GM19025 (cell line): ENCODE data around the gene SLC35E2B.
"Not testable (repeated sequence)": the region's sequence is repeated elsewhere in the genome, so short reads cannot be mapped to it uniquely, and the experiment has no call there.

Experiments used
- ATAC-seq: cut with Tn5 transposase; IDR thresholded peaks from one replicate; pipeline ENCODE4 v1.9.1; 2021; ENCODE audit warnings: mild to moderate bottlenecking, low read depth, moderate library complexity; ENCODE audit not compliant: unreplicated experiment

Gene SLC35E2B

GRCh38 chr1:1647567-1648241 is 44.9 kb downstream of the SLC35E2B start:
- not testable (repeated sequence) for ATAC-seq

- not testable (repeated sequence) for ATAC-seq
Observed at GRCh38 chr1:1646326-1646725, 46.3 kb downstream of the SLC35E2B start.

GRCh38 chr1:1640711-1641461 is 51.7 kb downstream of the SLC35E2B start:
- not testable (repeated sequence) for ATAC-seq

- not testable (repeated sequence) for ATAC-seq
Observed at GRCh38 chr1:1640081-1640480, 52.5 kb downstream of the SLC35E2B start.

- not testable (repeated sequence) for ATAC-seq
Observed at GRCh38 chr1:1639368-1639767, 53.2 kb downstream of the SLC35E2B start.

- ATAC-seq, result not testable (repeated sequence)
Observed at GRCh38 chr1:1638528-1638927, 54.1 kb downstream of the SLC35E2B start.

- not testable (repeated sequence) for ATAC-seq
Observed at GRCh38 chr1:1637479-1637875, 55.1 kb downstream of the SLC35E2B start.

- ATAC-seq, result not testable (repeated sequence)
Observed at GRCh38 chr1:1636621-1637478, 55.7 kb downstream of the SLC35E2B start.

GRCh38 chr1:1634613-1635012 is 58.0 kb downstream of the SLC35E2B start:
- not testable (repeated sequence) for ATAC-seq

- ATAC-seq, result not testable (repeated sequence)
Observed at GRCh38 chr1:1633409-1633808, 59.2 kb downstream of the SLC35E2B start.

- ATAC-seq, result no peak
Observed at GRCh38 chr1:1631782-1632420, 60.7 kb downstream of the SLC35E2B start, which contains the start of gene MMP23B. MMP23B (plus strand) TSS chr1:1632173; CDS start chr1:1632219, 46 bp downstream.

GRCh38 chr1:1630965-1631781 is 61.4 kb downstream of the SLC35E2B start:
- ATAC-seq, result no peak

- ATAC-seq, result peak; percentile 43
Observed at GRCh38 chr1:1630191-1630964, 62.2 kb downstream of the SLC35E2B start.

- no peak for ATAC-seq
Observed at GRCh38 chr1:1629430-1630190, 63.0 kb downstream of the SLC35E2B start.

GRCh38 chr1:1628754-1629429 is 63.7 kb downstream of the SLC35E2B start:
- ATAC-seq, result no peak

GRCh38 chr1:1627829-1628753 is 64.5 kb downstream of the SLC35E2B start:
- ATAC-seq, result no peak
